Raji (cell line): ENCODE data around the gene BRINP1.

Experiments used
- POLR2A ChIP-seq: IDR thresholded peaks from 2 replicates; pipeline ENCODE4 v1.6.1; 2011; ENCODE audit warnings: low read depth, low read length, control low read depth; ENCODE audit not compliant: insufficient read depth

Gene BRINP1

DNA sequence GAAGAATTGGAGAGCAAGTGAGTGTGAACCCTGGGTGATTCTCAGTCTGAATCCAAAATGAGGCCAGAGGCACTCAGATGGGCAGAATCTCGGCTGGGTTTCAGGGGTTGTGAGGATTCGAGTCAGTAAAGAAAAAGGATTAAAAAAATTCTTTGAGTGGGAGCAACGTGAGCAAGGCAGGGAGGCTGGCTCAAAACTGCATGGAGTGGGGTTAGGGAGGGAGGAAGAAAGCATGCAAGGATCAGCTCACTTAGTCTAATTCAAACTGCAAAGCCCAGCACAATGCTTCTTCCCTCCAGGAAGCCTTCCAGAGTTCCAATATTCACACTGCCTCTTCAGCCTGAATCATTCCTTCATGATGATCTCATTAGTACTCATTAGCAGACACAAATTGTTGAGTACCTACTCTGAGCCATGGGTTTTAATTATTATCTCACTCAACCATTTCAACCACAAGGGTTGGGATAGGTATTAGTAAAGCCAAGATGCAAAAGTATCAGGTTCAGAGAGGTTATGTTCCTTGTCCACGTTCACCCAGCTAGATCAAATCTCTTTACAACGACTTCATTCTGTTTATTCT, 95.8 kb downstream of the BRINP1 start:
- no peak for TF ChIP-seq POLR2A

- no peak for TF ChIP-seq POLR2A
Observed at GRCh38 chr9:119272500-119273211, 96.6 kb downstream of the BRINP1 start.

DNA sequence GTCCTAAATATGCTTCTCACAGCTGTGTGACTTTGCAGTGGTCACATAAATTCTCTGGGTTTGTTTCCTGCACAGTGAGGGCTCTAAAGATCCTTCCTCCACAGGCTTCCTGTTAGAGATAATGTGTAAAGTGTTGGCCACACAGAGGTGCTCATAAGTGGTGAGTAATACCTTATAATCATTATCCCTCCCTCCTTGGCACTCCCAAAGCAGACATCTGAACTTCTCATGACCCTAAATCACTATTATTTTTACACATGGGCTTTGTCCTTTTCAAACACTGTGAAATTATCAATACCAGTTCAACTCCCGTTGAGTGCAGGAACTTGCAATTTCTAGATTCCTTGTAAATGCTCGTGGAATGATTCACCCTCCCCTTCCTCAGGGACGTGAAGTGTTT, 100.2 kb downstream of the BRINP1 start:
- TF ChIP-seq POLR2A: no peak

- TF ChIP-seq POLR2A: no peak
Observed at GRCh38 chr9:119264165-119264564, 105.1 kb downstream of the BRINP1 start.

DNA sequence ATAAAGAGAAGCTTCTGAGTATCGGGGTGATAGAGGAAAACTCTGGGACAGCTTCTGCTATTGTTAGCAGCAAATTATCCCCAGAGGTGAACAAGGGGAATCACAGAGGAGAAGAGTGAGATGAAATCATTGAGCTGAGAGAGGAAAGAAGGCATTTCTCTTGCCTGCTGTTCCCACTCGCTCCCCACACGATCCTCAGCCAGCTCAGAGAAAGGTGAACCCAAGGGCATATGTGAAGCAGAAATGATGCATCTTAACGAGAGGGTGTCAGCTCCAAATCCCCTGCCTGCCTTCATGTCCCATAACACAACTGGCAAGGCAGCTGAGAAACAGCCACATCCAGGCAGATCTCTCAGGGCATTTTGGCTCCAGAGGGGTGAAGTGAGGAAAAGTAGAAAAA, 111.6 kb downstream of the BRINP1 start:
- TF ChIP-seq POLR2A: no peak

DNA sequence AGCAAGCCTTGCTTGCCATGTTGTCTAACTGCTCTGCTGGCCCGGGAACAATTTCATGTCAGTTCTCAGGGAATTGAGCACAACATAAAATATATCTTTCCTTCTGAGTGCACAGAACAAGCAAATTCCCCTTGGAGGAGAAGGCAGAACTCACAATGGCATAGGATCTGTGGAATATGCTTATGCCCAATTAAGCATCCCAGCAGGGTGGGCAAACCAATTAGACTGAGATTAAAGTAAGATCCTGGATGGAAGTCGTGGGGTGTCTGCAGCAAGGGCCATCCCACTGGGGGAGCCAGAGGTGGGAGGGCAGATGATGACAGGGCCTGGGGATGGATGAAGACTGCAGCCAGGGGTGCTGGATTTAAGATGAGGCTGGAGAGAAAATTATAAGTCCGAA, 114.1 kb downstream of the BRINP1 start:
- TF ChIP-seq POLR2A: no peak

DNA sequence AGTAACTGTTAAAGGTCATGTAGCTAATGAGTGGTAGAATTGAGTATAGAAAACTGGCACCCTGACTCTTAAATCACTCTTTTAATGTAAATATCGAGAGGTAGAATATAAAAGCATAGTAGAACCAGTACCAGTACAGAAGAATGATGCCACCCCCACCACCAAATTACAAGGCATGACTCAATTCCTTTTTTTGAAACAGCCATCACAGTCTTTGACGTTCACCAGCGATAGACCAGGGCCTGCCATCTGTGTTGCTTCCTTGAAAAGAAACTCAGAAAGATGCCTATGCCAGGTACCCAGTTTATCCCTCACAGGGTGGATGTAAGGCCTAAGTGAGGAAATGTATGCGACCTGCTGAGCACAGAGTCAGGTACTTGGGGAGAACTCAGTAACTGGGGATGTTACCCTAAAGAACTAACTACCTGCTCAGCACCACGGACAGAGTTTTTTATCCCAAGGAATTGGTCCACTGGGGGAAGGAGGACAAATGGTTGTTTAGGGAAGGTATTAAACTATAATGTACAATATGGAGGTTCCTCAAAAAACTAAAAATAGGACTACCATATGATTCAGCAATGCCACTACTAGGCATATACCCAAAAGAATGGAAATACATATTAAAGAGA, 116.5 kb downstream of the BRINP1 start:
- TF ChIP-seq POLR2A: no peak

- no peak for TF ChIP-seq POLR2A
Observed at GRCh38 chr9:119251936-119252335, 117.3 kb downstream of the BRINP1 start.

DNA sequence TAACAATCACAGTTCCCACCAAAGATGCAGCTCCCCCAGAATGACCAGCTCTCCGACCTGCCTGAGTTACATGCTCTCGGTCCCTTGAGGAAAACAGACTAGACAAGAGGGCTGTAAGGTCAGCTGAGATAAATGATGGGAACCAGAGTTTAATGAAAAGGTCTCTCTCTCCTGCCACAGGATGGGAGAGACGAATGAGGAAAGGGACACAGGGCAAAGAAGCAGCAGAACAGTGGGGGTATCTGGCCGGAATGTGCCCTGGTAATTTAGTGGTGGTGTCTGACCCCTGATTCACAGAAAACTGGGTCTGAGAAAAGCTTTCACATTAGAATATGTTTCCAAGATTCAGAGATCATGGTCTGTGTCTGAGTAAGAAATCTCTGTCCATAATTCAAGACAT, 118.5 kb downstream of the BRINP1 start:
- no peak for TF ChIP-seq POLR2A

GRCh38 chr9:119240546-119240945, 128.7 kb downstream of the BRINP1 start:
- TF ChIP-seq POLR2A: no peak

GRCh38 chr9:119234636-119235035, 134.6 kb downstream of the BRINP1 start:
- no peak for TF ChIP-seq POLR2A

GRCh38 chr9:119227422-119227821, 141.8 kb downstream of the BRINP1 start:
- TF ChIP-seq POLR2A: no peak

GRCh38 chr9:119224431-119224830, 144.8 kb downstream of the BRINP1 start:
- no peak for TF ChIP-seq POLR2A

- no peak for TF ChIP-seq POLR2A
Observed at GRCh38 chr9:119221276-119221675, 148.0 kb downstream of the BRINP1 start.

DNA sequence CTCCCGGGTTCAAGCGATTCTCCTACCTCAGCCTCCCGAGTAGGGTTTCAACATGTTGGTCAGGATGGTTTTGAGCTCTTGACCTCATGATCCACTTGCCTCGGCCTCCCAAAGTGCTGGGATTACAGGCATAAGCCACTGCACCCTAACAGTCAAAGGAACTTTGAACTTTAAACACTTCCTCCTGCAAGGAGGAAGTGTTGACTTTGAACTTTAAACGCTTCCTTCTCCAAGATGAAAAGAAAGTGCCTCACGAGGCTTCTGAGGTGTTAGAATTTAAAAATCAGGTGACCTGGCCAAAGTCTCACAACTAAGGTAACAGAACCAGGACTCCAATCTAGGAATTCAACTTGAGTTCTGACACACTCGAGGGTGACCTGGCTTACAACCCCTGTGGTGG, 150.9 kb downstream of the BRINP1 start:
- no peak for TF ChIP-seq POLR2A

DNA sequence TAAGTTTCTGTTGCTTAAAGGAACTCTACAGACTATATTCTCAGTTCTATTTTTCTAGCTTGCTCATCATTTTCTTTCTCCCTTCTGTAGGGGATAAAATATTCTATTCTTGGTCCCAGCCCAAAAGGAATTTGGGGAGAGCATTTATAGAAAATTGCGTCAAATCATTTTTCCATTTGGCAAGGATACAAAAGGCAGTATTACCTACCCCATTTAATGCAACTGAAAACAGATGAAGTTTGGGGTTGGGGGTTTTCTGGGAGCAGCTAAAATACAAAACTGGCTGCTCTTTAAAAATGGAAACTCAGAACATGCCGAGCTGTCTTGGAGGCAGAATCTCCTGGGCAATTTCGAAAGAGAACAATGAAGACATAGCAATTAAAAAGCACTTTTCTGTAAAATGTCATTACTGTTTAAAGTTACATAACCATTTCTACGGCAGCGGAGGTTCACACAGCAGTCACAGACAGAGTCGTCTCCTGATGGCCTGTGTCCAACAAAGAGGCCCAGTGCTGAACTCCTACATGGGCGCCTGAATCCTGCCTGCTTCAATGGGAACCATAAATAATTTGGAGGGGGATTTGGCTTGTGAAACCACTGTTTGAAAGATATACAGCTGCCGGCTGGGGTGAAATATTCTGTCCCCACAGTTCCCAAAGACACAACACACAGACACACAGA, 152.4 kb downstream of the BRINP1 start:
- TF ChIP-seq POLR2A: no peak
